SK-MEL-5 (cell line): ENCODE data around the gene PLA2G6. TPM values are rescaled to one million over a fixed set of nuclear protein-coding genes. Genes with fewer than 3 reads are reported as not detected.

Experiments used
- DNase-seq: peaks from one replicate; pipeline ENCODE4 v3.0.0-alpha.2; 2016; ENCODE audit warnings: low read depth, low spot score
- in situ Hi-C: cut with HindIII; loops from 2 replicates; pipeline ENCODE4 v1.10.0; 2016; ENCODE audit warnings: low sequenced_read_pairs, high pct_unique_total_duplicates, low pct_unique_long_range_greater_than_20kb
- total RNA-seq: library from RNA; depleted of rRNA; stranded (reverse); fragments of >200 nt; shearing (Covaris generic); gene quantifications from 2 replicates; pipeline ENCODE4 v1.2.3, GENCODE V29; 2014

The PLA2G6 gene
- total RNA-seq, 1 experiment from 2014 or later, result 20.8 TPM

DNA sequence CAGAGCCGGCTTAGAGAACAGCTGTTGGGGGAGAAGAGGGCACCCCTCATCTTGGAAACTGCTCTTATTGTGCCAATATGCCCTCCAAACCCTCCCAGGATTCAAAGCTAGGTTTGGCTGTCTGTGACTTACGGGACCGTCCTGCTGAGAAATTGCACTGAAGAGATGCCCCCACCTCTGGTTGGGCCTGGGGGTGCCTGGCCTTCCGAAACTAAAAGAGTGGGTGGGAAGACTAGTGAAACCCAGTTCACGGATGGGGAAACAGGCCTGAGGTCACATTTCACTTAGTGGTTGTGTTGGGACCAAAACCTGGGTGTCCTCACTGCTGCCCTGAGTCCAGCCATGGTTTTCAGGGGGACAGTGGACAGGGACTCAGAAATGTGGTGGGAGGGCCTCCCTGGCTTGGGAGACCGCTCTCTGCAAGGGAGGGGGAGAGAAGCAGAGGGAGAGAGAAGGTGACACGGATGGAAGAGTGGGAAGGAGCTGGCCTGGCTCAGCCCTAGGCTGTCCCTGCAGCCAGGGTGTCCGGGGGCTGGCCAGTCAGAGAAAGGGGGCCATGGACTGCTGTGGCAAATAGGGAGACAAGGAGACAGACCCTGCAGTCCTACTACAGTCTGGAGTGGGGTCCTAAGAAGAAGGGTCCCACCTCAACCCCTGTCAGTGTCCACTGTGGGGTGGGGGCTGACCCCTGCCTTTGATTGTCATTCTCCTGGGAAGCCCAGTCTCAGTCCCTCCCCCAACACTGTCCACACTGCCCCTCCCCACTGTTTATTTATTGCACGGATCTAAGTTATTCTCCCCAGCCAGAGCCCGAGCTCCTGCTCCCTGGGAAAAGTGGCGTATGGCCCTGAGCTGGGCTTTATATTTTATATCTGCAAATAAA is 33.8 kb upstream of the PLA2G6 start:
- DNase-seq, result no peak
- in situ Hi-C loops, result no loop called here

DNA sequence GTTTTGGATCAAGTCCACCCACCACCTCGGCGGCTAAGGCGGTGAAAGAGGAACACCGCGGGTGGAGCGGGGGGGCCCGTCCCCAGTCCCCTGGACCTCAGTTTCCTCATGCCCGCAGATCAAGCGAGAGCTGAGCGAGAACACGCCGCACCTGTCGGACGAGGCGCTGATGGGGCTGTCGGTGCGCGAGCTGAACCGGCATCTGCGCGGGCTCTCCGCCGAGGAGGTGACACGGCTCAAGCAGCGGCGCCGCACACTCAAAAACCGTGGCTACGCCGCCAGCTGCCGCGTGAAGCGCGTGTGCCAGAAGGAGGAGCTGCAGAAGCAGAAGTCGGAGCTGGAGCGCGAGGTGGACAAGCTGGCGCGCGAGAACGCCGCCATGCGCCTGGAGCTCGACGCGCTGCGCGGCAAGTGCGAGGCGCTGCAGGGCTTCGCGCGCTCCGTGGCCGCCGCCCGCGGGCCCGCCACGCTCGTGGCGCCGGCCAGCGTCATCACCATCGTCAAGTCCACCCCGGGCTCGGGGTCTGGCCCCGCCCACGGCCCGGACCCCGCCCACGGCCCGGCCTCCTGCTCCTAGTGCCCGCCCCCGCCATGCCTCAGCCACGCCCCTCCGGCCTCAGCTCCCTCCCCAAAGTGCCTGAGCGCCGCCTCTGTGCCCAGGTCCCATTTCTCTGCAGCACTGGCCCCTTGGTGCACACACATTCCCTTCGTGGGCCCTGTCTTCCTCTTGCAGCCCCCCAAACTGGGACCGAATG is 32.8 kb upstream of the PLA2G6 start:
- in situ Hi-C loops, result no loop called here
- peak; percentile 62 for DNase-seq

DNA sequence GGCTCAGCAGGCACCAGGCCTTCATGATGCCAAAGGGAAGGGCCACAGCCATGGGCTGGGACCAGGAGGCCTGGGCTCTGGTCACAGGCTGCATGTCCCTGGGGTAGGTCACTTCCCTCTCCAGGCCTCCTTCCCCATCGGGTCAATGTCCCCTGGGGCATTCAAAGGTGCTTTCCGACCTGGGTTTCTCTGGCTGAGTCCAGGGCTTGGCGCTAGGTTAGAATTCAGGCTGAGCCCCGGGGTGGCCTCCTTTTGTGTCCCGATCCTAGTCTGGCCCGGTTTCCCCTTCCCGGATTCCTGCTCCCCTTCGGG is 32.3 kb upstream of the PLA2G6 start:
- no peak for DNase-seq
- in situ Hi-C loops, result no loop called here

DNA sequence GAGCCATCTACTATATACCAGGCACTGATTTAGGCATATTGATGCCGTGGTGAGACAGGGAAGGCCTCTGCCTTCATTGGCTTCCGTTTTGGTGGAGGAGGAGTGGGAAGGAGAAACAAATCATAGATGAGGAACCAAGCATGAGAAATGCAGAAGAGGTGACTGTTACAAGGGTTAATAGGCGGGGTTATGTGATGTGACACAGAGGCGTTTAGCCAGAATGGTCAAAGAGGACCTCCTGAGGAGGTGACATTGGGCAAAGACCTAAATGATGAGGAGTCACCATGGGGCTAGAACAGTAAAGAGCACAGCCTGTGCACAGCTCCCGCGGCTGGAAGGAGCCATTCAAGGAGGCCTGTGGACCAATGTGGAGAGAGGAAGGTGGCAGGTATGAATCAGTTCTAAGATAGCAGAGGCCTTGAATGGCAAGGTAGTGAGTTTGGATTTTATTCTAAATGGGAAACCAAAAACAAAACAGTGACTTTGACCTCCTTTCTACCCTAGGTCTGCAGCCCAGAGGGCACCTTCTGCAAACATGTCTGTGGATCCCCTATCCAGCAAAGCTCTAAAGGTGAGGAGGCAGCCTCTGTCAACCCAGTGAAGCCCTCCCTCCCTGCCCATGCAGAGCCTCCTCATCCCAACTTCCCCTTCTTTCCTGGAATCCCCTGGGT is 31.8 kb upstream of the PLA2G6 start:
- DNase-seq, result no peak
- in situ Hi-C loops, result no loop called here

DNA sequence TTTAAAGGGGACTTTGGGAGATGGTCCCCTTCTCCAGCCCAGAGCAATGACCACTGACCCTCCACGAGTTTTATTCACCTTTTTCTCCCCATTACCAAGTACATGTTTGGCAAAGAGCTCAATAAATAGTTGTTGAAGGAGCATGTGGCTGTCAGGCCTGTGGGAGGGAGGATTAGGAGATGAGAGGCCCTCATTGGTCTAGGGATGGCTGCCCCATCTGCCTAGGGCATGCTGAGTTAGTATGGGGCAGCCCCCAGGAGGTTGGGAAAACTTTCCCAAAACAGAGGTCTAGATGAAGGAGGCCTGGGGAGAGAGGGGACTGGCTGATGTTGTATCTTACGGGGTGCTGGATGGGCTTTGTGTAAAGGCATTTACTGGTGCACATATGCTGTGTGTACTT is 30.8 kb upstream of the PLA2G6 start:
- DNase-seq, result no peak
- in situ Hi-C loops, result no loop called here

DNA sequence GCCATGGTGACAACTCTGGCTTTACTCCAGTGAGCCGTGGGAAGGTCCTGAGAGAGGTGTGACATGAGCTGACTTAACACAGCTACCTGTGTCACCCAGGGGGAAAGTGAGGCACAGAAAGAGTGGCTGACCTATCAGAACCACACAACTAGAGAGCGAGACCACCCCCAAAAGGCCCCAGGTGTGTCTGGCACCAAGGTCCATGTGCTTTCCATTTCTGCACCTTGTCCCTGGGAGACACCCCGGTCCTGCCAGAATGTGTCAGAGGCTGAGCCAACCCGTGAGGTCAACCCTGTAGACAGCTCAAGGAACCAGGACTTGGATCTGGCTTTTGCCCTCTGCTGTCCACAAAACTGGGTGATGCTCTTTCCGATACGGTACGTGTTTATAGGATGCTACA is 29.9 kb upstream of the PLA2G6 start:
- DNase-seq, result no peak
- in situ Hi-C loops, result no loop called here

DNA sequence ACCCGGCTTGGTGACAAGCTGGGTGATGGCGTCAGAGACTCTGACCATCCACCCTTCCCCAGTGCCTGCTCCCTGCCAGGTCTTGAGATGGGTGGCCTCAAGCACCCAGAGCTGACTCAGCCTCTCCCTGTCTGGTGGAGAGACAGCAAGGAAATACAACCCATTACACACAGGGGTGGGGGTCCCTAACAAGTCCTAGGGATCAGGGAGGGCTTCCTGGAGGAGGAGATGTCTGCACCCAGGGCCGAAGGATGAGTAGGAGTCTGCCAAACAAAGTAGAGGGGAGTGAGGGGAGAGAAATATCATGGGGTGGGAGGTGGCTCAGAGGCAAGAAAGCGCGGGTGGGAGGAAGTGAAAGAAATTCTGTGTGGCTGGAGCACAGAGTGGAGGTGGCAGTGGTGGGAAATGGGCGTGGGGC is 26.9 kb upstream of the PLA2G6 start:
- in situ Hi-C loops, result no loop called here
- DNase-seq, result no peak

DNA sequence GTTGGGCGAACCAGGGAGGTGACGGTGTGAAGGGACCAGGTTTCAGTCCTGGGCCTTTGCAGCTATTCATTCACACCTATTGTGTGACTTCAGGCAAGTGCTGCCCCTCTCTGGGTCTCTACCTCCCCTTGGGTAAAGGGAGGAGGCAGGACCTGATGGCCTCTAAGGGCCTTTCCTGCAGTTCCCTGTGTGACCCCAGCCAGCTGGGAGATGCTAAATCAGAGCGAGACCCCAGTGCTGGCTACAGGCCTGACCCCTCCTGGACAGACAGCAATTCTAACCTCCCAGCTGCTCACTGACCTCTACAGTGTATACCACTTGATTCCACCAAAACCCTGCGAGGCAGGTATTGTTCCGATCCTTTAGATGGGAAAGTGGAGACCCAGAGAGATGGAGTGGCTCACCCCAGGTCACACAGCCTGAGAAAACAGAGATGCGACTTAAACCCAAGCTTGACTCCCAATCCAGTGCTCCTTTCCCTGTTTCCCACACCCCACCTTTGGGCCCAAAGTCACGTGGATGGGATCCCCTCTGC is 26.3 kb upstream of the PLA2G6 start:
- in situ Hi-C loops, result no loop called here
- no peak for DNase-seq

DNA sequence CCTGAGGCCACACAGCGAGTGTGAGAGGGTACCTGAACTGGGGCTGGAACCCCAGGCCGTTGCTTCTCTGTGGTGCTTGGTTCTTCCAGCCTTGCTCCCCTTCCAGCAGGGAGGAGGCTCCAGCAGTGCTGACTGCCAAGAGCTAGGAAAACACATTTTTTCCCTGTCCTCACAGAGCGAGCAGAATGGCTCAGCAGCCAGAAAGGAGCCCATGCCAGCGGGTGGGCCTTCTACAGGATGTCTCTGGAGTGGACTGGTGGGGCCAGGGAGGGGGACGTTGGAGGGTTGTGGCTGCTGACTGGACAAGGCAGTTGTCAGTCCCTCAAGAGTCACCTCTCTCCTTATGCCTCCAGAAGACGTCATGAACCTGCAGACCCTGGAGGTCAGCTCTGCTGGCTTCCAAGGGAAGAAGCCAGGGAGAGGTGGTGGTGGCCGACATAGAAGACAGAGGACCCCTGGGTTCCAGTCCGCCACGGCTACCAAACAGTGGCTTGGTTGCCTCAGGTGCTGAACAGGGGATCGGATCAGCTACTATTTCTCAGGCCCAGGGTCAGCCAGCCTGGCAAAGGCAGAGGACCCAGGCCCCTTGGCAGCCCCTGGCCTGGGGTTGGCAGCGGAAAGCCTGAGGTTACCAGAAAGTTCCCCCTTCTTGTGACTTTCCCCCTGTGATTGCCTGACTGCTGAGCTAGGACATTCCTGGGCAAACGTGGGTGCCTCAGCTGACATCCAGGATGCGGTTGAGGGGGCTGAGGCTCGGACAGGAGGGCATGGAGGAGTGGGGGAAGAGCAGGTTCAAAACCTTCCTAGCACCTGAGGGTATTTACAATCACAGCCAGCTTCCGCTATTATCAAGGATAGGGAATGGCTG is 23.9 kb upstream of the PLA2G6 start:
- in situ Hi-C loops, result no loop called here
- DNase-seq, result no peak

DNA sequence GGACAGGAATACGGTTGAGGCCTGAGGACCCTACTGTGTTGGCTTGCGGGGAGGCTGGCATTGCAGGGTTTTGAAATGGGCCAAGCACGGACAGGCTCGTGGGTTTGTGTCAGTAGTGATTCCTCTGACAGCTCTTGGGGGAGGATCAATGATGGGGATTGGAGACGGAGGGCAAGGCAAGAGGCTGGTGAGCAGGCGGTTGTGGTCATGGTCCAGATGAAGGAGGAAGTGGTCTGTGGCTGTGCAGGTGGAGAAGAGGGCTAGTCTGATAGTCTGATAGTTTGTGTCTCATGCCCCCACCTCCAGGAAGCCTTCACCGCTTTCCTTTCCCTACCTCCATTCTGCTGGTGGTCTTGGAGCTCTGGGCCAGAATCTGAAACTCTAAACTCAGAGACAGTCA is 23.2 kb upstream of the PLA2G6 start:
- in situ Hi-C loops, result no loop called here
- no peak for DNase-seq

DNA sequence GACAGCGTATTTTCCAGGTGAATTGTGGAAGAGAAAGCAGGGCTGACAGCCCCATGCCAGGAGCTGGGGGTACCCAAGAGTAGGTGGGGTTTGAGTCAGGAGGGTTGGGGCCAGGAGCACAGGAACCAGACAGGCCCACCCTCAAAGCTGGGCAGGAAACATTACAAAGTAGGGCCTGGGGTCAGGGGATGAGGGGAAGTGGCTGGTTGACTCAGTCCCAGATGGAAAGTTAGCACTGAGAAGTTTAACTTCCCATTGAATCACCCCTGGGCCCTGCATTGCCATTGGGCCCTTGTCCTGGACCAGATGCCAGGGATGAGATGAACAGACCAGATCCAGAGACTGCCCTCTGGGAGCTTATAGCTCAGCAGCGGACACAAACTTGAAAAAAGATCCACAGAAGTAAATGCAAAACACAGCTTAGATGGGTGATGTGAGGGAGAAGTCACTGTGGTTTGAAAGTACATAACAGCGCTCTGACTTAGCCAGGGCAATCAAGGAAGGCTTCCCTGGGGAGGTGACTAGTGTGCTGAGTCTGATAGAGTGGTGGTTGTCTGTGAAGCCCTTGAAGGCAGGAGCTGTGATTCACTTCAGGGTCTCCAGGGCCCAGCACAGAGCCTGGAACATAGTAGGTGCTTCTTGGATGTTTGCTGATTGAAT is 22.4 kb upstream of the PLA2G6 start:
- no peak for DNase-seq
- in situ Hi-C loops, result no loop called here

DNA sequence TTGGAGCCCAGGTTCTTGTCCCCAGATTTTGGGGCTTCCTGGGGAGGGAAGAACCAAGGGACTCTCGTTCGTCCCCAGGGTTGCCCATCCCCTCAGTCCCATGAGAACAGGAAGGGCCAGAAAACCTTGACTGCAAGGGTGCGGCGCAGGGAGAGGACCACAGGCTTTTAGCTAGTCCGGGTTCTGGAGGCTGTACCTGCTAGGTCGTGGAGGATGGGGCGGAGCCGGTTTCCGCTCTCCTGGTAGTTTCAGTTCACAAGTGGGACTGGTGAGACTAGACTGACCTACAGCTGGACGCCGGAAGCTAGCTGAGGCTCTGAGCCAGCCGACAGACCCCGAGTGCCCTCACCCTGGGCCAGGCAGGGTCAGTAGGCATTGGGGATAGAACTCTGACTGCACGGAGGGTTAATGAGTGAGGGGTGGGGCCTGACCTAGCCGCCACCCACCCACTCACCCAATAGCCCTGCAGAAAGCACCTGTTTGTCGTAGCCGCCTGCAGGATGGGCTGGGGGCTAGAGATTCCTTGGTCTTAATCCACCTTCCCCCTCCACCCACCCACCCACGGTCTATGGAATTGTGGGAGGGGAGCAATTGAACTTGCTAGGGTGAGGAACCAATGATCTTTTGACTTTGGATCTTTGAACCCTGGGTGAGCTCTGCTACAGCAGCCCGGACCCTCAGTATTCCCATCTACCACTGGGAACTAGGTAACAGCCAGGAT is 21.6 kb upstream of the PLA2G6 start:
- in situ Hi-C loops, result no loop called here
- DNase-seq, result peak; percentile 40

DNA sequence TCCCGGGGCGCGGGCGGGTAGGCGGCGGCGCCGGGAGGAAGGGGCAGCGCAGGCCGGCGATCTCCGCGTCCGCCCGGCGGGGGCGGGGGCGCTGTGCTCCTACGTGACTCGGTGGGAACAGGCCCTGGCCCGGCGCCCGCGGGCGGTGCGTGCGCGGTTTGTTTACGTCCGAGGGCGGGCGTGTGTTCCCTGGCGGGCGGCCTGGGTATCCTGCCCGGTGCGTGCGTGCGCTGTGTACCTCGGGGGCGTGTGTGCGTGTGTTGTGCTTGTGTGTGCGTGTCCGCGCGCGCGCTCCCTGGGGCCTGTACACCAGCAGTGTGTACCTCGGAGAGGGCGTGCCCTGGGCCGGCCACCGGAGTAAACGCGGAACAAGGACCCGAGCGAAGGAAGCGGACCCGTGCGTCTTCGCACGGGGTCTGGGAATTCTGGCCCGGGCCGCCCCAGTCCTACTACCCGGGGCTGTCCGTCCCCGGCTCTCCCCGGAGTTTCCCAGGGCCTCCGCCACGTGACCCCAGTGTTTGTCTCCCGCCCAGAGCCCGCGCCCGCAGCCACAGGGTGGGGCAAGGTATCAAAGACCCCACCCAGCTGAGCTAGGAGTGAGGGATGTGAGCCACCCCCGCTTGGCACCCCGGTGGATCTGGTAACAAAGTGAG is 20.9 kb upstream of the PLA2G6 start:
- in situ Hi-C loops, result no loop called here
- peak; percentile 78 for DNase-seq

DNA sequence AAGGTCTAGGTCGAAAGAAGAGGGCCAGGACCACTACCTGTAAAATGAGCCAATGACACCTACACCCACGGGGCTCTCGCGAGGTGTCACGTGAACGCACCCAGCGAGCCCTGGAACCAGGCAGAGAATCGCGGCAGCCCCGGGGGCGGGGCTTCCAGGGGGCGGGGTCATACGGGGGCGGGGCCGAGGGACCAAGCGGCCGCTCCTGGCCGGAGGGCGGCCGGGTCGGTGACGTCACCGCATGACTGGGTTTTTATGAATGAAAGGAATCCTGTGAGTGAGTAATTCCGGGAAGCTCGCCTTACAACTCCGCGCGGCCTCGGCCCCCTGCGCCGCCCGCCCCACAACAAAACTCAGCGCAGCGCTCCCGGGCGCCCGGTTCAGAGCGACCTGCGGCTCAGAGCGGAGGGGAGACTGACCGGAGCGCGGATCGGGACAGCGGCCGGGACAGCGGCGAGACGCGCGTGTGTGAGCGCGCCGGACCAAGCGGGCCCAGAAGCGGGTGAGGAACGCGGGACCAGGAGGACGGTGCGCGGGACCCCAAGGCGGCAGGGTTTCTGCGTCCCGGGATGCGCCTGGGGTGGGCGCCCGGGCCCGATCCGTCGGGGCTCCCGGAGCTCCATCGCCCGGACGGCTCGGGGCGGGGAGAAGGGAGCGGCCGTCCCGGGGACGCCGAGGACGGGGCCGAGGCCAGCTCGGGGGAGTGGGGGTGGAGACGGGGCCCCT is 20.2 kb upstream of the PLA2G6 start, which contains the start of gene MAFF:
Gene MAFF (plus strand): TSS at position 284 of the 726 bp plus-strand sequence. CDS start 11,860 bp downstream, outside the sequence.
- DNase-seq, result peak; percentile 97
- in situ Hi-C loops, result no loop called here

DNA sequence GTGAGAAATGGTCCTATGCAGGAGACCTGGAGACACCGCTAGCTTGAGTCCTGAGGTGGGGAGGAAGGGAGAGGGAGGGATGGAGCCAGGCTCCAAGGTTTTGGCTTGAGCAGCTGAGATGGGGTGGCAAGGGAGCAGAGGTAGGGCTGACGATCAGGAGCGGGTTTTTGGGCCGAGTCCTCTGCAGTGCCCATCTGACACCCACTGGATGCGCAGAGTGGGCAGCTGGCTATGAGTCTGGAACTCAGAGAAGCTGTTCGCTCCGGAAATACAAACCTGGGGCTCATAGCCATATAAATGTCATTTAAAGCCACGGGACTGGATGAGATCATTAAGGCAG is 19.7 kb upstream of the PLA2G6 start:
- DNase-seq, result no peak
- in situ Hi-C loops, result no loop called here
